Neuronal stem cell (in vitro differentiated cells): ENCODE results near the gene PMF1.

Experiments used
- DNase-seq: peaks from one replicate; pipeline ENCODE4 v3.0.0-alpha.2; 2013; ENCODE audit warnings: low spot score
- H2AFZ ChIP-seq: one replicate; pipeline ENCODE4 v1.6.1; 2013; ENCODE audit warnings: mild to moderate bottlenecking, low read length, inconsistent platforms
- H2AK5ac ChIP-seq: 2 replicates; pipeline ENCODE4 v1.6.1; 2013; ENCODE audit warnings: low read depth, mild to moderate bottlenecking, inconsistent platforms, low read length, moderate library complexity, mixed read lengths
- H2BK120ac ChIP-seq: 2 replicates; pipeline ENCODE4 v1.6.1; 2013; ENCODE audit warnings: low read depth, mild to moderate bottlenecking, inconsistent platforms, low read length, moderate library complexity, mixed read lengths
- H2BK12ac ChIP-seq: one replicate; pipeline ENCODE4 v1.6.1; 2013; ENCODE audit warnings: low read length, inconsistent platforms
- H2BK15ac ChIP-seq: 2 replicates; pipeline ENCODE4 v1.6.1; 2013; ENCODE audit warnings: mild to moderate bottlenecking, low read length, inconsistent platforms, mixed read lengths
- H2BK5ac ChIP-seq: one replicate; pipeline ENCODE4 v1.6.1; 2013; ENCODE audit warnings: inconsistent platforms, mild to moderate bottlenecking, low read length, moderate library complexity
- H3K14ac ChIP-seq: one replicate; pipeline ENCODE4 v1.6.1; 2013; ENCODE audit warnings: low read length, inconsistent platforms
- H3K18ac ChIP-seq: 2 replicates; pipeline ENCODE4 v1.6.1; 2013; ENCODE audit warnings: low read length, inconsistent platforms
- H3K23ac ChIP-seq: 2 replicates; pipeline ENCODE4 v1.6.1; 2013; ENCODE audit warnings: low read depth, mild to moderate bottlenecking, mixed read lengths, low read length, inconsistent platforms; ENCODE audit not compliant: poor library complexity
- H3K27ac ChIP-seq: replicated peaks from 3 replicates; pipeline ENCODE4 v1.5.1; 2013; ENCODE audit warnings: low read length, inconsistent platforms
- H3K27me3 ChIP-seq, 3 experiments: 2 replicates each; pipeline ENCODE4 v1.6.1; 2013; ENCODE audit warnings: low read length in 3 of 3, mild to moderate bottlenecking in 2 of 3, inconsistent platforms in 1 of 3, low read depth in 1 of 3, mixed read lengths in 1 of 3, moderate library complexity in 1 of 3; ENCODE audit not compliant: control insufficient read depth in 3 of 3, insufficient read depth in 3 of 3
- H3K36me3 ChIP-seq, 2 donors: replicated peaks in 1 of 2; 2 replicates each; pipeline ENCODE4 v1.6.1; 2013; ENCODE audit warnings: low read length in 2 of 2; ENCODE audit not compliant: control insufficient read depth in 2 of 2, insufficient read depth in 2 of 2
- H3K4ac ChIP-seq: 2 replicates; pipeline ENCODE4 v1.6.1; 2013; ENCODE audit warnings: inconsistent platforms, mild to moderate bottlenecking, low read length, moderate library complexity
- H3K4me1 ChIP-seq, 2 donors: 1 replicate in 1 of 2; 2 replicates in 1 of 2; pipeline ENCODE4 v1.6.1; 2013; ENCODE audit warnings: low read length in 2 of 2, low read depth in 1 of 2; ENCODE audit not compliant: control insufficient read depth in 2 of 2, insufficient read depth in 1 of 2
- H3K4me2 ChIP-seq: one replicate; pipeline ENCODE4 v1.6.1; 2013; ENCODE audit warnings: mild to moderate bottlenecking, low read length, inconsistent platforms; ENCODE audit not compliant: insufficient read depth, poor library complexity, severe bottlenecking
- H3K4me3 ChIP-seq, 2 donors: 2 replicates each; pipeline ENCODE4 v1.5.1; 2013; ENCODE audit warnings: low read length in 2 of 2, mild to moderate bottlenecking in 2 of 2, inconsistent platforms in 1 of 2, moderate library complexity in 1 of 2
- H3K79me1 ChIP-seq: one replicate; pipeline ENCODE4 v1.6.1; 2013; ENCODE audit warnings: low read depth, mild to moderate bottlenecking, inconsistent platforms, low read length, moderate library complexity
- H3K9ac ChIP-seq: one replicate; pipeline ENCODE4 v1.6.1; 2013; ENCODE audit warnings: mild to moderate bottlenecking, low read depth, low read length, inconsistent platforms; ENCODE audit not compliant: poor library complexity
- H3K9me3 ChIP-seq, 2 donors: replicated peaks in 1 of 2; 2 replicates each; pipeline versions ENCODE3 to v1.6.1; 2013; ENCODE audit warnings: low read length in 2 of 2, mild to moderate bottlenecking in 2 of 2, inconsistent platforms in 1 of 2, low read depth in 1 of 2, mixed read lengths in 1 of 2, moderate library complexity in 1 of 2; ENCODE audit not compliant: control insufficient read depth in 2 of 2, insufficient read depth in 1 of 2
- H4K8ac ChIP-seq: one replicate; pipeline ENCODE4 v1.6.1; 2013; ENCODE audit warnings: low read depth, mild to moderate bottlenecking, inconsistent platforms, low read length, moderate library complexity
- H4K91ac ChIP-seq: one replicate; pipeline ENCODE4 v1.6.1; 2013; ENCODE audit warnings: low read length, low read depth, mild to moderate bottlenecking, inconsistent platforms; ENCODE audit not compliant: poor library complexity
- WGBS, 2 donors: extraction: QIAGEN DNeasy Blood & Tissue Kit; methylation state at CpG; one replicate each; pipeline ENCODE4 v1.1.7; 2013; ENCODE audit warnings: missing lambda C conversion rate in 2 of 2, mixed read lengths in 1 of 2; ENCODE audit not compliant: insufficient read length in 2 of 2, insufficient replicate concordance in 1 of 2; ENCODE audit errors: extremely low coverage in 2 of 2; 5-methylcytosine and 5-hydroxymethylcytosine counted together

PMF1 gene

DNA sequence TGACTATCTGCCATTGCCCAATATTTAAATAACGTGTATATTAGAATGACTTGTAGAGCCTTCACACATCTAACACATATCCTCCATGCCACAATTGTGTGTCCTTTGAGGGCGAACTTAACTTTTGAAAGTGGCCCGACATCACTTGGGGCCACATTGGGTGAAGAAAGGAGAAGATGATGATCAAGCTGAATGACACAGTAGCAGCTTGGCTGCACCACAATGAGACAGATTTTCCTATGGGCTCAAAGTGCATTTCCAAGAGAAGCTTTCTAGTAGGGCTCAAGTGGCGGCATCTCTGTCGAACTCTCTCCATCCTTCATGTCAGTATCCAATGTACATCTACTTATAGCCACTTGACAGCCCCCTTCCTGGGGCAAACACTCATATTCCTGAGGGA, 25.4 kb downstream of the PMF1 start:
- Histone ChIP-seq H2BK15ac (no peak overlapping the region), H3K36me3 (peaks cover 37 to 62% of the 10 kb centered on the region in 2 donors), H3K4ac (no peak overlapping the region), H3K23ac (no peak overlapping the region), H4K8ac (no peak overlapping the region), H3K27me3 (no peaks in the 10 kb centered on the region), H2BK120ac (no peak overlapping the region), H3K4me1 (no peaks in the 10 kb centered on the region), H2BK12ac (no peak overlapping the region), H3K4me3 (no peak overlapping the region), H3K79me1 (peaks cover 2% of the 10 kb centered on the region), H3K27ac (no peak overlapping the region), H3K9me3 (peaks cover 0 to 4% of the 10 kb centered on the region in 2 donors), H4K91ac (no peak overlapping the region), H3K14ac (no peak overlapping the region), H2BK5ac (no peak overlapping the region), H2AFZ (no peak overlapping the region), H3K4me2 (no peak overlapping the region), H3K9ac (no peak overlapping the region), H3K18ac (no peak overlapping the region), H2AK5ac (no peak overlapping the region)
- no peak for DNase-seq
- no CpG with 5 or more reads among the region's 5 CpGs for WGBS, 2 donors

DNA sequence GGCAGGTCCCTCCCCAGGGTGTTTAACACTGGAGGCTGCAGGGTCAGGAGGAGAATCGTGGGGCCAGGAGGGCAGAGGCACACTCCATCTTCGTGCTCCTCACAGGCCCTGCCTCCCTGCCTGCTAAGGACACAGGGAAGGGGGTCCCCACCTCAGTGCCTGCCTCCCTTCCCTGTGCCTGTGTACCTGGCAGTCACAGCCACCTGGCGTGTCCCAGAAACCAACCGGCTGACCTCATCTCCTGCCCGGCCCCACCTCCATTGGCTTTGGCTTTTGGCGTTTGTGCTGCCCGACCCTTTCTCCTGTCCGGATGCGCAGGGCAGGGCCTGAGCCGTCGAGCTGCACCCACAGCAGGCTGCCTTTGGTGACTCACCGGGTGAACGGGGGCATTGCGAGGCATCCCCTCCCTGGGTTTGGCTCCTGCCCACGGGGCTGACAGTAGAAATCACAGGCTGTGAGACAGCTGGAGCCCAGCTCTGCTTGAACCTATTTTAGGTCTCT, 28.6 kb downstream of the PMF1 start:
- WGBS, 2 donors: no CpG with 5 or more reads among the region's 15 CpGs
- Histone ChIP-seq H4K8ac (no peak overlapping the region), H3K4ac (no peak overlapping the region)

GRCh38 chr1:156241926-156242325, 29.1 kb downstream of the PMF1 start, which contains the start of gene BGLAP:
Gene BGLAP (plus strand): TSS chr1:156242184. CDS start chr1:156242232, 48 bp downstream.
- Histone ChIP-seq H4K91ac (no peak within 1 kb of the TSS), H3K9me3 (no peaks in the 10 kb centered on the region), H3K4me1 (peaks cover under 1 to 5% of the 10 kb centered on the region in 2 donors), H2BK15ac (no peak within 1 kb of the TSS), H4K8ac (no peak within 1 kb of the TSS), H3K9ac (peak within 1 kb of the TSS; percentile 53), H2BK5ac (peak within 1 kb of the TSS; percentile 68), H2BK120ac (no peak within 1 kb of the TSS), H2BK12ac (no peak within 1 kb of the TSS), H3K18ac (peak within 1 kb of the TSS; percentile 41), H3K14ac (no peak within 1 kb of the TSS), H2AK5ac (no peak within 1 kb of the TSS), H2AFZ (no peak within 1 kb of the TSS), H3K4me2 (no peak within 1 kb of the TSS), H3K23ac (peak within 1 kb of the TSS; percentile 62), H3K79me1 (peaks cover 3% of the 10 kb centered on the region), H3K27ac (no peak within 1 kb of the TSS), H3K36me3 (peaks cover 15 to 31% of the 10 kb centered on the region in 2 donors), H3K4me3 (no peak within 1 kb of the TSS), H3K4ac (no peak within 1 kb of the TSS), H3K27me3 (no peaks in the 10 kb centered on the region)
- DNase-seq: no peak
- no CpG with 5 or more reads among the region's 14 CpGs for WGBS, 2 donors

More for the DNA sequence above, 28.6 kb downstream of the PMF1 start:
- H3K4me2 ChIP-seq: no peak overlapping the region
- H2AK5ac ChIP-seq: no peak overlapping the region
- H3K36me3 ChIP-seq: peaks cover 18 to 37% of the 10 kb centered on the region in 2 donors
- no peak overlapping the region for H2BK15ac ChIP-seq
- peak overlapping the region; percentile 68 for H2BK5ac ChIP-seq
- no peak overlapping the region for H3K27ac ChIP-seq
- no peaks in the 10 kb centered on the region for H3K4me1 ChIP-seq
- peaks cover 0 to under 1% of the 10 kb centered on the region in 2 donors for H3K9me3 ChIP-seq
- no peak overlapping the region for H3K4me3 ChIP-seq
- no peaks in the 10 kb centered on the region for H3K27me3 ChIP-seq
- no peak for DNase-seq
- H3K14ac ChIP-seq: no peak overlapping the region
- peak overlapping the region; percentile 41 for H3K18ac ChIP-seq
- no peak overlapping the region for H2BK120ac ChIP-seq
- peak overlapping the region; percentile 62 for H3K23ac ChIP-seq
- H3K9ac ChIP-seq: peak overlapping the region; percentile 17
- peaks cover 3% of the 10 kb centered on the region for H3K79me1 ChIP-seq
- no peak overlapping the region for H2BK12ac ChIP-seq
- no peak overlapping the region for H2AFZ ChIP-seq
- H4K91ac ChIP-seq: no peak overlapping the region

DNA sequence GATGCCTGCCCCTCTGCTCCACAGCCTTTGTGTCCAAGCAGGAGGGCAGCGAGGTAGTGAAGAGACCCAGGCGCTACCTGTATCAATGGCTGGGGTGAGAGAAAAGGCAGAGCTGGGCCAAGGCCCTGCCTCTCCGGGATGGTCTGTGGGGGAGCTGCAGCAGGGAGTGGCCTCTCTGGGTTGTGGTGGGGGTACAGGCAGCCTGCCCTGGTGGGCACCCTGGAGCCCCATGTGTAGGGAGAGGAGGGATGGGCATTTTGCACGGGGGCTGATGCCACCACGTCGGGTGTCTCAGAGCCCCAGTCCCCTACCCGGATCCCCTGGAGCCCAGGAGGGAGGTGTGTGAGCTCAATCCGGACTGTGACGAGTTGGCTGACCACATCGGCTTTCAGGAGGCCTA, 29.9 kb downstream of the PMF1 start:
- no CpG with 5 or more reads among the region's 10 CpGs for WGBS, 2 donors
- no peak overlapping the region for H3K9ac ChIP-seq

More for the DNA sequence above, 29.9 kb downstream of the PMF1 start:
- H2AK5ac ChIP-seq: no peak overlapping the region
- H2BK12ac ChIP-seq: no peak overlapping the region
- no peak overlapping the region for H2BK15ac ChIP-seq
- no peaks in the 10 kb centered on the region for H3K9me3 ChIP-seq
- H2BK5ac ChIP-seq: no peak overlapping the region
- no peak overlapping the region for H4K91ac ChIP-seq
- H3K36me3 ChIP-seq: peaks cover 15 to 24% of the 10 kb centered on the region in 2 donors
- no peak overlapping the region for H2BK120ac ChIP-seq
- no peak overlapping the region for H3K14ac ChIP-seq
- H3K18ac ChIP-seq: no peak overlapping the region
- H3K4me3 ChIP-seq: no peak overlapping the region
- H3K4ac ChIP-seq: no peak overlapping the region
- H3K4me1 ChIP-seq: peaks cover 2 to 11% of the 10 kb centered on the region in 2 donors
- peaks cover 3% of the 10 kb centered on the region for H3K79me1 ChIP-seq
- DNase-seq: no peak
- no peak overlapping the region for H4K8ac ChIP-seq
- H3K4me2 ChIP-seq: no peak overlapping the region
- no peak overlapping the region for H3K23ac ChIP-seq
- no peak overlapping the region for H2AFZ ChIP-seq
- no peaks in the 10 kb centered on the region for H3K27me3 ChIP-seq
- H3K27ac ChIP-seq: no peak overlapping the region
